Measurements from ENCODE around the gene PEPD. TPM values are rescaled to one million over a fixed set of nuclear protein-coding genes. Genes with fewer than 3 reads are reported as not detected.

PEPD gene
- total RNA-seq, 1 experiment from 2014 or later = 40.5 TPM

GRCh38 chr19:33363476-33363875 is 158.1 kb downstream of the PEPD start:
- Histone ChIP-seq H3K9me3 (ENCODE audit: control insufficient read depth in 1 of 2, insufficient read depth in 1 of 2, low read depth in 1 of 2, low read length in 2 of 2) (no peaks in the 10 kb centered on the region), H4K20me1 (ENCODE audit: insufficient read depth) (no peaks in the 10 kb centered on the region), H2AFZ (ENCODE audit: low read depth, low read length, poor library complexity, severe bottlenecking) (no peak overlapping the region), H3K4me2 (ENCODE audit: low read length) (no peak overlapping the region), H3K27me3 (ENCODE audit: insufficient read depth, low read length) (no peaks in the 10 kb centered on the region), H3K79me2 (ENCODE audit: insufficient read depth, low read length) (no peaks in the 10 kb centered on the region), H3K36me3 (ENCODE audit: control insufficient read depth in 1 of 2, insufficient read depth in 2 of 2, low read length in 2 of 2) (no peaks in the 10 kb centered on the region), H3K9me2 (ENCODE audit: insufficient read depth) (no peaks in the 10 kb centered on the region), H3K27ac (ENCODE audit: low read depth, low read length) (no peak overlapping the region), H3K4me3 (replicated peaks in 1 of 2; ENCODE audit: low read depth in 1 of 2, low read length in 2 of 2) (no peak overlapping the region), H3K4me1 (ENCODE audit: control insufficient read depth in 1 of 2, insufficient read depth in 2 of 2, low read length in 2 of 2) (peaks cover 0 to 8% of the 10 kb centered on the region in 2 experiments; a peak in 2 of 4 replicates), H3K9ac (ENCODE audit: low read length) (no peak overlapping the region)
- ChIA-PET CTCF (no interaction called here), POLR2A (no interaction called here), RAD21 (ENCODE audit: low non-redundant PET in 1 of 2, low total read pairs in 2 of 2, uncharacterized antibody in 2 of 2, unreplicated experiment in 2 of 2) (no interaction called here)
- DNase-seq (ENCODE audit: low read depth, low spot score) (no peak), ATAC-seq (no peak)
- intact Hi-C loops (cut with micrococcal nuclease) = no loop called here
- no TSS peak for BruUV-seq (replicated peaks)
- TF ChIP-seq TCF7L2 (IDR thresholded peaks at IDR 0.05; ENCODE audit: borderline replicate concordance, extremely low read depth, insufficient read depth, insufficient read length) (no peak), ZFX (IDR thresholded peaks at IDR 0.05) (no peak), ATF3 (IDR thresholded peaks at IDR 0.05) (no peak), SP1 (IDR thresholded peaks at IDR 0.05; ENCODE audit: low read depth) (no peak), EZH2 (IDR thresholded peaks at IDR 0.05) (no peak), ZBTB33 (IDR thresholded peaks at IDR 0.05; ENCODE audit: extremely low read depth, insufficient replicate concordance, low read length) (no peak), CEBPB (IDR thresholded peaks at IDR 0.05; ENCODE audit: low read depth) (no peak)

Data from HCT116 (cell line).